ENCODE data around the gene ALG11. TPM values are rescaled to one million over a fixed set of nuclear protein-coding genes. Genes with fewer than 3 reads are reported as not detected.

ALG11 gene
- total and polyA plus RNA-seq, 2 donors (not counting 1 experiment from before 2014, with no cell fraction given) = 18.7 to 21.8 TPM

- Histone ChIP-seq H3K36me3 (ENCODE audit: control insufficient read depth, insufficient read depth, low read length) (peaks cover 2% of the 10 kb centered on the region), H3K79me2 (ENCODE audit: control insufficient read depth, insufficient read depth, low read length) (peaks cover 4% of the 10 kb centered on the region), H3K4me3 (replicated peaks in 1 of 4; ENCODE audit: control extremely low read depth in 1 of 4, insufficient read depth in 1 of 4, low read depth in 3 of 4, low read length in 4 of 4) (no peak overlapping the region), H3K9ac (ENCODE audit: insufficient read depth, low read length) (no peak overlapping the region), H3K27ac (ENCODE audit: insufficient read depth, low read length) (no peak overlapping the region), H2AFZ (ENCODE audit: low read length) (no peak overlapping the region), H3K4me1 (ENCODE audit: control insufficient read depth, extremely low read depth, insufficient read depth, low read length) (no peaks in the 10 kb centered on the region), H3K4me2 (ENCODE audit: extremely low read depth, insufficient read depth, low read length) (no peak overlapping the region), H3K27me3 (ENCODE audit: control insufficient read depth, insufficient read depth, low read length) (no peaks in the 10 kb centered on the region), H3K9me3 (ENCODE audit: control insufficient read depth, insufficient read depth, low read depth, low read length) (no peaks in the 10 kb centered on the region), H4K20me1 (ENCODE audit: control insufficient read depth, extremely low read depth, insufficient read depth, low read length) (no peaks in the 10 kb centered on the region)
- TF ChIP-seq CTCF (conservative IDR thresholded peaks at IDR 0.05 in 1 of 2, IDR thresholded peaks at IDR 0.05 in 1 of 2; ENCODE audit: low read depth in 1 of 2, low read length in 2 of 2) = no peak
- DNase-seq (ENCODE audit: low read depth in 2 of 2) = no peak
Measured at GRCh38 chr13:52020191-52020590, 8.0 kb downstream of the ALG11 start.

DNA sequence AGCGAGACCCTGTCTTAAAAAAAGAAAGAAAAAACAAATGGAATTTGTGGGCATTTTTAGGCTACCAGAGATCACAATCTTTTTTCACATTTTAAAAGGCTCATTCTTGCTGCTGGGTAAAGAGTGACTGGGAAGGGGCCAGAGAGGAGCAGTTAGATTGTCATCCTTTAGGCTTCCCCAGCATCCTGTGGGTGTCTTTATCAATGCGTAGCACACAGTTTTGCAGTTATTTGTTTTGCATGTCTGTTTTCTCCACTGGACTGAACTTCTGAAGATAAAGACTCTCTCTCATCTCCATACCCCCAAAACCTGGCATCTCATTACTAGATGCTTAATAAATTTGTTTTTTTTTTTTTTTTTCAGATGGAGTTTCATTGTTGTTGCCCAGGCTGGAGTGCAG, 10.2 kb downstream of the ALG11 start:
- H3K27me3 ChIP-seq (ENCODE audit: control insufficient read depth, insufficient read depth, low read length) = no peaks in the 10 kb centered on the region
- H3K9me3 ChIP-seq (ENCODE audit: control insufficient read depth, insufficient read depth, low read depth, low read length) = no peaks in the 10 kb centered on the region
- no peak overlapping the region for H3K4me2 ChIP-seq (ENCODE audit: extremely low read depth, insufficient read depth, low read length)
- no peaks in the 10 kb centered on the region for H3K4me1 ChIP-seq (ENCODE audit: control insufficient read depth, extremely low read depth, insufficient read depth, low read length)
- no peak for DNase-seq (ENCODE audit: low read depth in 2 of 2)
- H4K20me1 ChIP-seq (ENCODE audit: control insufficient read depth, extremely low read depth, insufficient read depth, low read length) = no peaks in the 10 kb centered on the region
- no peak overlapping the region for H3K9ac ChIP-seq (ENCODE audit: insufficient read depth, low read length)
- H3K4me3 ChIP-seq (replicated peaks in 1 of 4; ENCODE audit: control extremely low read depth in 1 of 4, insufficient read depth in 1 of 4, low read depth in 3 of 4, low read length in 4 of 4) = no peak overlapping the region
- no peak overlapping the region for H3K27ac ChIP-seq (ENCODE audit: insufficient read depth, low read length)
- H3K36me3 ChIP-seq (ENCODE audit: control insufficient read depth, insufficient read depth, low read length) = peaks cover 2% of the 10 kb centered on the region
- no peaks in the 10 kb centered on the region for H3K79me2 ChIP-seq (ENCODE audit: control insufficient read depth, insufficient read depth, low read length)
- TF ChIP-seq EZH2 (IDR thresholded peaks at IDR 0.05; ENCODE audit: low read length, missing control alignments) (no peak), CTCF (conservative IDR thresholded peaks at IDR 0.05 in 1 of 2, IDR thresholded peaks at IDR 0.05 in 1 of 2; ENCODE audit: low read depth in 1 of 2, low read length in 2 of 2) (no peak)
- no peak overlapping the region for H2AFZ ChIP-seq (ENCODE audit: low read length)

- no peaks in the 10 kb centered on the region for H3K9me3 ChIP-seq (ENCODE audit: control insufficient read depth, insufficient read depth, low read depth, low read length)
- no peak for DNase-seq (ENCODE audit: low read depth in 2 of 2)
- H3K27me3 ChIP-seq (ENCODE audit: control insufficient read depth, insufficient read depth, low read length) = no peaks in the 10 kb centered on the region
- H3K4me3 ChIP-seq (replicated peaks in 1 of 4; ENCODE audit: control extremely low read depth in 1 of 4, insufficient read depth in 1 of 4, low read depth in 3 of 4, low read length in 4 of 4) = no peak within 1 kb of the TSS
- H3K79me2 ChIP-seq (ENCODE audit: control insufficient read depth, insufficient read depth, low read length) = no peaks in the 10 kb centered on the region
- no peak for TF ChIP-seq CTCF (conservative IDR thresholded peaks at IDR 0.05 in 1 of 2, IDR thresholded peaks at IDR 0.05 in 1 of 2; ENCODE audit: low read depth in 1 of 2, low read length in 2 of 2)
- no peak for TF ChIP-seq EZH2 (IDR thresholded peaks at IDR 0.05; ENCODE audit: low read length, missing control alignments)
- no peak within 1 kb of the TSS for H3K27ac ChIP-seq (ENCODE audit: insufficient read depth, low read length)
- H4K20me1 ChIP-seq (ENCODE audit: control insufficient read depth, extremely low read depth, insufficient read depth, low read length) = no peaks in the 10 kb centered on the region
- H3K9ac ChIP-seq (ENCODE audit: insufficient read depth, low read length) = no peak within 1 kb of the TSS
- peaks cover 2% of the 10 kb centered on the region for H3K36me3 ChIP-seq (ENCODE audit: control insufficient read depth, insufficient read depth, low read length)
- H3K4me2 ChIP-seq (ENCODE audit: extremely low read depth, insufficient read depth, low read length) = no peak within 1 kb of the TSS
- no peak within 1 kb of the TSS for H2AFZ ChIP-seq (ENCODE audit: low read length)
- no peaks in the 10 kb centered on the region for H3K4me1 ChIP-seq (ENCODE audit: control insufficient read depth, extremely low read depth, insufficient read depth, low read length)
Measured at GRCh38 chr13:52024481-52024880, 12.3 kb downstream of the ALG11 start, which contains the start of gene UTP14C. Gene UTP14C, plus strand, starts transcription at chr13:52024691. Its CDS starts 4,114 bp downstream, at chr13:52028805.
